HG02938 (cell line): ENCODE data around the gene AURKAIP1.
"Not testable (repeated sequence)": the region's sequence is repeated elsewhere in the genome, so short reads cannot be mapped to it uniquely, and the experiment has no call there.

ENCODE experiments used
- ATAC-seq: cut with Tn5 transposase; IDR thresholded peaks from one replicate; pipeline ENCODE4 v1.9.1; 2021; ENCODE audit warnings: mild to moderate bottlenecking, moderate library complexity; ENCODE audit not compliant: unreplicated experiment

Gene AURKAIP1

DNA sequence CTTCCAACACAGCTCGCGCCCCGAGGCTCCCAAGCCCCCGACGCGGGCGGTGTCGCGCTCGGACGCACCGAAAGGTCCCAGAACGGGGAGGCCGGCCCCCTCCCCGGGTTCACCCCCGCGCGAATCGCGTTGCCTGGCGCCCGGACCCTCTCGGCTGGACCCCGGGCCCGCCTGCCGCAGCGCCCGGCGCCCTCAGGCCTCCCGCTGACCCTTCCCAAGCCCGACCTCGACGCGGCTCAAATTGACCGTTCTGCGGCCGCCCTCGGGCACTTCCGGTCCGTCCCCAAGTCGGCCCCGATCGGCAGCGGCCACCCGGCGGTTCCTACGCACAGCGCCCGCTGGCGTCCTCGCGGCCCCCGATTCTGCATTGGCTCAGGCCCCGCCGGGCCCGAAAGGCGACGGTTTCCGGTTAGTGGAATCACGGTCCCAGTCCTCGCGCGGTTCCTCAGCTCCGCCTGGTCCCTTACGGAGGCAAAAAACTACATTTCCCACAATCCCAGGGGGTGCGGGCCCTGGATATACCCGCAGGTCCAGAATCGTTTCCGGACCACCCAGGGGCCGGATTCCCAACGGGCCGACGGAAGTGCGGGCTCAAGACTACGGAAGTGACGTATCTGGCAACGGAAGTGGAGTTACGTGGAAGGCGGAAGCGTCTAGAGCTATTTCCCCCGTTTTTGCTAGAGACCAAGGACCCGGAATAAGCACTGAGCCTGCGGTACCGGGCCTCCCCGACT, at the start of gene AURKAIP1:
Gene AURKAIP1, minus strand, starts transcription at position 279 of the 734 bp plus-strand sequence. CDS start 451 bp downstream, outside the sequence.
- ATAC-seq = peak; percentile 86

GRCh38 chr1:1424707-1425106, 49.7 kb upstream of the AURKAIP1 start:
- no peak for ATAC-seq

- no peak for ATAC-seq
Measured at GRCh38 chr1:1423245-1423597, 48.2 kb upstream of the AURKAIP1 start.

GRCh38 chr1:1422465-1423244, 47.6 kb upstream of the AURKAIP1 start:
- no peak for ATAC-seq

DNA sequence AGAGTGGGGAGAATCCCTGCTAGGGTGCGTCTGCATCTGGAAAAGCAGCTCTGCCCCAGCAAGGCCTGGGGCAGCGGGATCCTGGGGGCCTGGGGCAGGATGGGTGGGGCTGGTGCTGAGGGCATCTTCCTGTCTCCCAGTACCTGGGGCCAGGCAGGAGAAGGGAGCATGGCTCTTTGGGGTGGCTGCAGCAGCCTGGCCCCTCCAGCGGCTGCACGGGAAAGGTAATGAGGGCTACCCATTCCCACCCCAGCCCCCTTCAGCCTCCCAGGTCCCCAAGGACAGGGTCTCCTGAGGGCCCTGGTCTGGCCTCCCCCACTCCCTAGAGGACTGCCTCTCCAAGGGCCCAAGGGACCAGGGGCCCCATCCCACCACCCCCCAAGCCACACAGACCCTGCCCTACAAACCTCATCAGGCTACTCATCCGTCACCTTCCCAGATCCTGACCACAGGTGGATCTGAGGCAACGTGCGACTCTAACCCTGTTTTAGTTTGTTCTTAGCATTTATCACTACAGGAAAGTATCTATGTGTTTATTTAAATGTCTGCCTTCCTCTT, 47.0 kb upstream of the AURKAIP1 start:
- no peak for ATAC-seq

GRCh38 chr1:1421147-1421906, 46.3 kb upstream of the AURKAIP1 start, which contains the start of gene ANKRD65:
Gene ANKRD65 (minus strand): TSS chr1:1421276. CDS start chr1:1421005, 271 bp downstream.
- ATAC-seq = no peak

DNA sequence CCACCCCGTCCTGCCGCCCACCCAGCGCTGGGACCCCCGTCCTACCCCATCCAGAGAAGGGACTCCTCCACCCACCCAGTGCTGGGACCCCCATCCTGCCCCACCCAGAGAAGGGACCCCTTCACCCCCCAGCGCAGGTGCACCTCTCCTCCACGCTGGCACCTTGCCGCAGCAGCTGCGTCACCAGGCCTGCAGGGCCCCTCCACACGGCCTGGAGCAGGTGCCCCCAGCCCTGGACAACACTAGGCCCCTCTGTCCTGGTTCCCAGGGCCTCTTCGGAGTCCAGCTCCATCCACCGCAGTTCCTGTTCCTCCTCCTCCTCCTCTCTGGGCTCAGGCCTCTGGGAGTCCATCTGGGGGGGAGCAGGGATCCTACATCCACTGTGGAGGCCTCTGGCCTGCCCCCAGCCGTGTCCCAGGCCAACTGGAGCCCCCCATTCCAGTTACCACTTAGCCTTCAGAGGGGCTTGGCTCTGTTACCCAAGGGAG, 45.7 kb upstream of the AURKAIP1 start:
- no peak for ATAC-seq

DNA sequence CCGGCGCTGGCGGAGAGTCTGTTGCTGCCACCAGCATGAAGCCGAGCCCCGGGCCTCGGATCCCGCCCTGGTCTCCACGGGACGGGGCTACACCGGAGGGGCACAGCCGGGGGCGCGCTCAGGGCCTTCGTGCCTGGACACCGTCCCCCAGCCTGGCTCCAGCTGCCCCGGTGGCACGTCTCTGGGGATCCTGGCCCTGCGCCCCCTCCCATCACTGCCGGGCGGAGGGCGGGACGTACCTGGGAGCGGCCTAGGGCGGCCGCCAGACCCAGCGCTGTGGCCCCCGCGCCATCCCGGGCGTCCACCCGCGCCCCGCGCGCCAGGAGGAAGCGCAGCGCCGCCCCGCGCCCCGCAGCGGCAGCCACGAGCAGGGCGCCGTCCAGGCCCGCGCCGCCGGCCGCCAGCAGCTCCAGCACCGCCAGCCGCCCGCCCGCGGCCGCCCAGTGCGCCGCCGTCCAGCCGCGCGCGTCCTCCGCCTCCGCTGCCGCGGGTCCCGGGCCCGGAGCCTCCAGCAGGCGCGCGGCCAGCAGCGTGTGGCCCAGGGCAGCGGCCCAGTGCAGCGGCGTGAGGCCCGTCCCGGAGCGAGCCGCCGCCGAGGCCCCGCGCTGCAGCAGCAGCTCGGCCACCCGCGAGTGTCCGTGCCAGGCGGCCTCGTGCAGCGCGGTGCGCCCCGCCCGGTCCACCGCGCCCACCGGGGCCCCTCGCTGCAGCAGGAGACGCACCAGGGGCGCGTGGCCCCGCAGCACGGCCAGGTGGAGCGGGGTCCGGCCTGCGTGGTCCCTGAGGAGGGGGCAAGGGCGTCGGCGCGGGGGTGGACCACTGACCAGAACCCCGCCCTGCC, 45.0 kb upstream of the AURKAIP1 start:
- no peak for ATAC-seq

DNA sequence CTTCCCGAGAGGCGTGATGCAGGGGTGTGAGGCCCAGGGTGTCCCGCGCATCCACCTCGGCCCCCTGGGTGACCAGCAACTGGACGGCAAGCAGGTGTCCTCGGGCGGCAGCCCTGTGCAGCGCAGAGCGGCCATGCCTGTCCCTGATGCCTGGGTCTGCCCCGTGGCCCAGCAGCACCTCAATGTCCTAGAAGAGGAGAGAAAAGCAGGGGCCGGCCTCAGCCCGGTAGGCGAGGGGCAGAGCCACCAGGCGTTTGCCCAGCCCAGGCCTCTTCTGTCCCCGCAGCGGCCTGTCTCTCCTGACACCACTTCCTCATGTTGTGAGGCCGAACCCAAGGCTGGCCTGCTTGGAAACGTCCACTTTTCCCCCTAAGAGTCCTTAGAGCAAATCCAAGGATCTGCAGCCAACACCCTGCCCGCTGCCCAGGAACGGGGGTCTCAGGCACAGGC, 44.4 kb upstream of the AURKAIP1 start:
- ATAC-seq = no peak

DNA sequence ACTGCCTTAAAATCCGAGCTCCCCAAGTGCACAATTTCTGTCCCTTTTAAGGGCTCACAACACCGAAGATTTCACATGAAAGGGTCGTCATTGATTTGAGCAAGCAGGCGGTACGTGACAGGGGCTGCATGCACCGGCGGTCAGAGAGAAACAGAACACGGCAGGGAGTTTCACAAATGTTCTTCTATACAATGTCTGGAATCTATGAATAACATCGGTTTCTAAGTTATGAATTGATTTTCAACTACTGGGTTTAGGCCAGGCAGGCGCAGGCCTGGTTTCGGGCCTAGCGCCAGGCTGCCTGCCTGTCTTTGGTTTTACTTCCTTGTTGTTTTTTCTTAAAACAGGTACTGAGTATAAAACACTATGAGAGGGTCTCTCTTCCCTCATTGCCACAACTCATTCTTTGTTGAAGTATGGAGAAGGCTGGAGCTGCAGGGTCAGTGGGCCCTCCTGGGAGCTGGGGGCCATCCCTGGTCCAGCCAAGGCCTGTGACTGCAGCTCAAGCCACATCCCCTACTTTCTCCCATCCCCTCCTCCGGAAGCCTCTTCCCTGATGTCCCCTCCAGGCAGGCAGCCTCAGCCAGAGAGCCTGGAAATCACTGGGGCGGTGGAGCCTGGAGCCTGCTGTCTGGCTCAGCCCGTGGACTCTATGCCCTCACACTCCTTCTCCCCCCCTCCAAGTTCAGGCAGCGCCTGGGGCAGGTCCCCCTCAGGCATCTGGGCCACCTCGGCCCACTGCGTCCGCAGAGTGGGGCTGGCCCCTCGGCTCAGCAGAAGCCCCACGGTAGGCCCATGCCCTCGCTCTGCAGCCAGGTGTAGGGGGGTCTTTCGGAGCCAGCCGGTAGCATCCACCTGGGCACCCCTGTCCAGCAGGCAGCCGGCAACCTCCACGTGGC, 43.7 kb upstream of the AURKAIP1 start:
- no peak for ATAC-seq

GRCh38 chr1:1417825-1418463, 42.9 kb upstream of the AURKAIP1 start:
- ATAC-seq = not testable (repeated sequence)

- not testable (repeated sequence) for ATAC-seq
Measured at GRCh38 chr1:1417396-1417795, 42.4 kb upstream of the AURKAIP1 start.

DNA sequence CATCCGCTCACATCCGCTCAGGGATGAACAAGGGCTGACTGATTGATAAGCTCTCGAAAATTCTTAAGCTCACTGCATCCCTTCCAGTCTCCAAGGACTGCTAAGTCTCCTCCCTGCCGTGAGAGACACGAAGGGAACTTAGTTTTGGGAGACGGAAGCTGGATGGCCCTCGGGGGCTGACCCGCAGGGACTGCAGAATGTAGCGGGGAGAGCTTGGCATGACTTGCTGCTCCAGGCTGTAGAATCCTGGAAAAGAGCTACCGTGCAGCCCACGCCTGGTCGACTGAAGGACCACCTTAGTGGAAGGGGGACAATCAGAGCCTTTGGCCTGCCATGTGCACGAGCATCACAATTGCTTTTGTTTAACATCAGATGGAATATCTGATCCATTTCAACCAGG, 40.7 kb upstream of the AURKAIP1 start:
- no peak for ATAC-seq

- not testable (repeated sequence) for ATAC-seq
Measured at GRCh38 chr1:1412311-1412902, 37.4 kb upstream of the AURKAIP1 start.

GRCh38 chr1:1411626-1412025, 36.6 kb upstream of the AURKAIP1 start:
- ATAC-seq = no peak

GRCh38 chr1:1410238-1410637, 35.2 kb upstream of the AURKAIP1 start:
- not testable (repeated sequence) for ATAC-seq

DNA sequence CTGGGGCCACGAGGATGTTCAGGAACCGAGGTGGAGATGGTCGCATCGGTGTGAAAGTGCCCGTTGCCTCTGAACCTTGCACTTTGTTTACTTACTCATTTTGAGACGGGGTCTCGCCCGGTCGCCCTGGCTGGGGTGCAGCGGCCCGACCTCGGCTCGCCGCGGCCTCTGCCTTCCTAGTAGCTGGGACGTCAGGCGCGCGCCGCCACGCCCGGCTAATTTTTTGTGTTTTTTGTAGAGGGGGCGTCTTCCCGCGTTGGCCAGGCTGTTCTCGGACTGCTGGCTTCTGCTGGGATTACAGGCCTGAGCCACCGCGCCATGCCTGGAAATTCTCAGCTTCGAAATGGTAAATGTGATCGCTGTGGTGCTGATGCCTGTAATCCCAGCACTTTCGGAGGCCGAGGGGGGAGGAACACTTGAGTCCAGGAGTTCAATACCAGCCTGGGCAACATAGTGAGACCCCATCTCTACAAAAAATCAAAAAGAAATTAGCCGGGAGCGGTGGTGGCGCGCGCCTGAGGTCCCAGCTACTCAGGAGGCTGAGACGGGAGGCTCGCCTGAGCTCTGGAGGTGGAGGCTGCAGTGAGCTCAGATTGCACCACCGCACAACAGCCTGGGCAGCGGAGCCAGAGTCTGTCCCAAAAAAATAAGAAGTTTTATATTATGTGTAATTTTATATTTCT, 32.8 kb upstream of the AURKAIP1 start:
- ATAC-seq = peak; percentile 31
